Measurements from ENCODE around the gene PRAME. TPM values are rescaled to one million over a fixed set of nuclear protein-coding genes. Genes with fewer than 3 reads are reported as not detected.
A peak's percentile ranks its signal among the peaks of the same experiment; 100 is the strongest.

The PRAME gene
- total and polyA plus RNA-seq, 2 experiments from 2014 or later, result not detected

GRCh38 chr22:22576244-22576988 lies 17.4 kb upstream of the PRAME start:
- H3K36me3 ChIP-seq, result no peaks in the 10 kb centered on the region
- peaks cover 3% of the 10 kb centered on the region for H3K9me3 ChIP-seq (ENCODE audit: low read depth)
- H3K4me3 ChIP-seq, result no peak overlapping the region
- no peaks in the 10 kb centered on the region for H3K27me3 ChIP-seq
- peak; percentile 92 for TF ChIP-seq CTCF (IDR thresholded peaks at IDR 0.05; ENCODE audit: low read depth, low read length)
- no peaks in the 10 kb centered on the region for H3K4me1 ChIP-seq (ENCODE audit: low read depth)
- no peak overlapping the region for H3K27ac ChIP-seq
- DNase-seq (ENCODE audit: low read depth in 1 of 2, low spot score in 1 of 2), result peak in 1 of 2 donors; percentile 68

- no peaks in the 10 kb centered on the region for H3K27me3 ChIP-seq
- H3K4me3 ChIP-seq, result no peak overlapping the region
- no peak overlapping the region for H3K27ac ChIP-seq
- no peaks in the 10 kb centered on the region for H3K4me1 ChIP-seq (ENCODE audit: low read depth)
- H3K36me3 ChIP-seq, result no peaks in the 10 kb centered on the region
- DNase-seq (ENCODE audit: low read depth in 1 of 2, low spot score in 1 of 2), result no peak
- TF ChIP-seq CTCF (IDR thresholded peaks at IDR 0.05; ENCODE audit: low read depth, low read length), result no peak
- H3K9me3 ChIP-seq (ENCODE audit: low read depth), result peaks cover 3% of the 10 kb centered on the region
These were observed 15.3 kb upstream of the PRAME start for GRCh38 chr22:22574361-22574760.

- H3K4me1 ChIP-seq (ENCODE audit: low read depth), result no peaks in the 10 kb centered on the region
- H3K4me3 ChIP-seq, result no peak overlapping the region
- no peak for TF ChIP-seq CTCF (IDR thresholded peaks at IDR 0.05; ENCODE audit: low read depth, low read length)
- no peak overlapping the region for H3K27ac ChIP-seq
- H3K27me3 ChIP-seq, result no peaks in the 10 kb centered on the region
- no peaks in the 10 kb centered on the region for H3K36me3 ChIP-seq
- H3K9me3 ChIP-seq (ENCODE audit: low read depth), result peaks cover 3% of the 10 kb centered on the region
- DNase-seq (ENCODE audit: low read depth in 1 of 2, low spot score in 1 of 2), result no peak
These were observed 14.2 kb upstream of the PRAME start for GRCh38 chr22:22573047-22573889.

GRCh38 chr22:22571862-22572261 lies 12.8 kb upstream of the PRAME start:
- H3K27me3 ChIP-seq, result no peaks in the 10 kb centered on the region
- DNase-seq (ENCODE audit: low read depth in 1 of 2, low spot score in 1 of 2), result no peak
- H3K4me1 ChIP-seq (ENCODE audit: low read depth), result no peaks in the 10 kb centered on the region
- H3K27ac ChIP-seq, result no peak overlapping the region
- peaks cover 3% of the 10 kb centered on the region for H3K9me3 ChIP-seq (ENCODE audit: low read depth)
- no peak for TF ChIP-seq CTCF (IDR thresholded peaks at IDR 0.05; ENCODE audit: low read depth, low read length)
- no peak overlapping the region for H3K4me3 ChIP-seq
- H3K36me3 ChIP-seq, result no peaks in the 10 kb centered on the region

GRCh38 chr22:22571429-22571828 lies 12.4 kb upstream of the PRAME start:
- no peak overlapping the region for H3K27ac ChIP-seq
- H3K27me3 ChIP-seq, result no peaks in the 10 kb centered on the region
- H3K4me1 ChIP-seq (ENCODE audit: low read depth), result no peaks in the 10 kb centered on the region
- no peak for TF ChIP-seq CTCF (IDR thresholded peaks at IDR 0.05; ENCODE audit: low read depth, low read length)
- H3K9me3 ChIP-seq (ENCODE audit: low read depth), result peaks cover 3% of the 10 kb centered on the region
- DNase-seq (ENCODE audit: low read depth in 1 of 2, low spot score in 1 of 2), result no peak
- no peaks in the 10 kb centered on the region for H3K36me3 ChIP-seq
- no peak overlapping the region for H3K4me3 ChIP-seq
